Muscle of back (tissue), 13 donors: Measurements from ENCODE around the gene ZNF667. TPM values are rescaled to one million over a fixed set of nuclear protein-coding genes. Genes with fewer than 3 reads are reported as not detected.

ENCODE experiments used
- DNase-seq, 3 donors: peaks; one replicate each; pipeline versions ENCODE4 v3.0.0 to v3.0.0-alpha.2; 2013
- long read RNA-seq, 9 donors: transcript quantifications; one replicate each; lab custom pipeline, GENCODE V29; 2026
- polyA plus RNA-seq, 10 donors: library from polyadenylated mRNA; unstranded; fragments of 120-200 nt; gene quantifications; one replicate each; pipeline ENCODE4 v1.2.1, GENCODE V29; 2013; ENCODE audit not compliant: insufficient read length in 10 of 10

The ZNF667 gene
- 10 to 100 TPM in 6 of 10 donors, 1 to 10 TPM in 4; 6.6 to 16.7 (median 11.1) TPM for polyA plus RNA-seq
- long read RNA-seq, donor 1, partial matches to known transcripts: 11 of 12 reads
- long read RNA-seq, donor 1, other reads (novel, unspliced or antisense): 0 of 12 reads
- long read RNA-seq, donor 2: 0 reads
- long read RNA-seq, donor 3: 0 reads
- long read RNA-seq, donor 4, partial matches to known transcripts: 16 of 17 reads
- long read RNA-seq, donor 4, other reads (novel, unspliced or antisense): 0 of 17 reads
- long read RNA-seq, donor 5, partial matches to known transcripts: 17 of 21 reads
- long read RNA-seq, donor 5, other reads (novel, unspliced or antisense): 0 of 21 reads
- long read RNA-seq, donor 6, partial matches to known transcripts: 27 of 27 reads
- long read RNA-seq, donor 6, other reads (novel, unspliced or antisense): 0 of 27 reads
- long read RNA-seq, donor 7, partial matches to known transcripts: 0 of 1 reads
- long read RNA-seq, donor 7, other reads (novel, unspliced or antisense): 0 of 1 reads
- long read RNA-seq, donor 8, partial matches to known transcripts: 19 of 22 reads
- long read RNA-seq, donor 8, other reads (novel, unspliced or antisense): 0 of 22 reads
- long read RNA-seq, donor 9, partial matches to known transcripts: 0 of 1 reads
- long read RNA-seq, donor 9, other reads (novel, unspliced or antisense): 0 of 1 reads

DNA sequence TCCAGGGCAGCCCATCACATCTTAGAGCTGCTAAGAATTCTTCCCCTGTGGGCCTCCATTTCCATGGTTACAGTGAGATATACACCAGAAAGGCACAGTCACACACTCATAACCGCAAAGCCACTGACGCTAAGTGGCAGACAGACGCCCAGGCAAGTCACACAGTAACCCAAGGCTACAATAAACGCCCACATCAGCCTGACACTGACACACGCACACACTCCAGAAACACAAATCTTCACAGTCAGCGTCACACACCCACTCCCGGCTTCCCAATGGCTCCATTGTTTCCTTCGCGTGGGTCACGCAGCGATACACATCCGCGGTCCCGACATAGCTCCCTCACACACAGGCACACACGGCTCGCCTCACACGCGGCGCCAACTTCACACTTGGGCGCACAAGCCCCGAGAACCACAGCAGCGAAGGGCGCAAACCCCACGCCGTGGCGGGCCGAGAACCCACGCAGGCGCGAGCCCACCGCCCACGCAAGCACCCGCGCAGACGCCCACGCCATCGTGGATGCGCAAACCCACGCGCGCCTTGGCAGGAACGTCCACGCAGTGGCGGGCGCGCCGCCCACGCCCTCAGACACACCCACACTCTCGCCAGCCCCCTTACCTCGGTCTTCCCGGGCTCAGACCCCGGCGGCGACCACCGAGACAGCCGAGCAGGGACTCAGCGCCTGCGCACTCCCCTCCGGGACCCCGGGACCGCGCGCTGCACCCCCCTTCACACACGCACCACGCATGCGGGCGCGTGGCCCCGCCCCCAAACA, at the start of gene ZNF667:
TSS of gene ZNF667 (minus strand) at position 695 of the 778 bp plus-strand sequence. CDS start 14,975 bp downstream, outside the sequence.
- DNase-seq: peak; percentile 25 to 76 (median 29)

DNA sequence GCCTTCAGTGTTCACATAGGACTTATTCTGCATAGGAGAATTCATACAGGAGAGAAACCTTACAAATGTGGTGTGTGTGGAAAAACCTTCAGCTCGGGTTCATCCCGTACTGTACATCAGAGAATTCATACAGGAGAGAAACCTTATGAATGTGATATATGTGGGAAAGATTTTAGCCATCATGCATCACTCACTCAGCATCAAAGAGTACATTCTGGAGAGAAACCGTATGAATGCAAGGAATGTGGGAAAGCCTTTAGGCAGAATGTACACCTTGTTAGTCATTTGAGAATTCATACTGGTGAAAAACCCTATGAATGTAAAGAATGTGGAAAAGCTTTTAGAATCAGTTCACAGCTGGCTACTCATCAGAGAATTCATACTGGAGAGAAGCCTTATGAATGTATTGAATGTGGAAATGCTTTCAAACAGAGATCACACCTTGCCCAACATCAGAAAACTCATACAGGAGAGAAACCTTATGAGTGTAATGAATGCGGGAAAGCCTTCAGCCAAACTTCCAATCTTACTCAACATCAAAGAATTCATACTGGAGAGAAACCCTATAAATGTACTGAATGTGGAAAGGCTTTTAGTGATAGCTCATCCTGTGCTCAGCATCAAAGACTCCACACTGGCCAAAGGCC, 48.2 kb upstream of the ZNF667 start:
- no peak for DNase-seq

DNA sequence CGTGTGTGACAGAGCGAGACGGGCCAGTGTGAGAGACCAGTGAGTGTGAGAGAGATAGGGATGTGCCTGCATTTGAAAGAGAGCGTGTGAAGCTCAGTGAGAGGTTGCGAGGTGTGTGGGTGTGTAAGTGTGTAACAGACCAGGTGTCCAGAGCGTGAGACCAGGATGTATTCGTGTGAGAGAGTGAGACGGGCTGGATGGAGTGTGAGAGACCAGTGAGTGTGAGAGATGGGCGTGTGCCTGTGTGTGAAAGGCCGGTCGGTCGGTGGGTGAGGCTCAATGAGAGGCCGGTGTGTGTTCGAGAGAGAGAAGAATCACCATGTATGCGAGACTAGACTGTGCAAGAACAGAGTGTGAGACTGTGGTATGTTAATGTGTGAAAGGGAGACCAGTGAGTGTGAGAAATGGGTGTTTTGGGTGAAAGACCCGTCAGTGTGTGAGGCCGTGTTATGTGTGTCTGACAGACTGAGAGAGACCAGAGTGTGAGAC, 31.2 kb upstream of the ZNF667 start:
- DNase-seq: no peak

DNA sequence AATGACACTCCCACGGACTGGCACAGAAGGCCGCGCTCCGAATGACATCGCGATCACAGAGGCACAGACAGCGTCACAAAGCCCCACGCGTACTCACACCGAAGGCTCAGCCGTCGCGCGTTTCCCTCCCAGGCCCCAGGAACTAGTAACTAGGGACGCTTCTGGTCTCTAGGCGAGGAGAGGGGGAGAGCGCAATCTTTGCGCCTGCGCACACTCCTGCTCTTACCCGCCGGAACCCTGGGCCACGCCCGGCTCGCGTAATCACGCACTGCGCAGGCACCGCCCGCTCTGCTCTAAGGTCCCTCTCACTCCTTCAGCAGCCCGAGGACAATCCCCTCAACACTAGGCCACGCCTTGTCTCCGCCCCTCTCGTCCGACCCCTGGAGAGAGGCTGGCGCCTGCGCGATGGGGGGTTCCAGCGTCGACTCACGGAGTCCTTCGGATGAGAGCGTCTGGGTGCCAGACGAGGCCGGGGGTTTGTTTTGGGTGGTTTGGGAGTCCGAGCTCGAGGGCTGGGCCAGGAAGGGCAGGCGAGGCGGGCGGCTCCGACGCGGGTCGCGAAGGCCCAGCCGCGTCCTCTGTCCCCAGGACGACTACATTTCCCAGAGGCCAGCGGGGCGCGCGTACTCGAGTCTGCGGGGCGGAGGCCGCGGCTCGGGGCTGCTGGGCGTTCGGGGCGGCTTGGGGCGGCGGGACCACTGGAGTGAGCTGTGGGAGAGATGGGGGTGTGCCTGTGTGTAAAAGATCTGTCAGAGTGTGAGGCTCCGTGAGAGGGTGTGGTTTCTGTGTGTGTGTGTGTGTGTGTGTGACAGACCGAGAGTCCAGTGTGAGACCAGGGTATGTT, 30.5 kb upstream of the ZNF667 start, which contains the start of gene ZNF471:
TSS of gene ZNF471 (plus strand) at position 410 of the 844 bp plus-strand sequence. CDS start 3,717 bp downstream, outside the sequence.
- peak; percentile 98 to 100 (median 99) for DNase-seq

DNA sequence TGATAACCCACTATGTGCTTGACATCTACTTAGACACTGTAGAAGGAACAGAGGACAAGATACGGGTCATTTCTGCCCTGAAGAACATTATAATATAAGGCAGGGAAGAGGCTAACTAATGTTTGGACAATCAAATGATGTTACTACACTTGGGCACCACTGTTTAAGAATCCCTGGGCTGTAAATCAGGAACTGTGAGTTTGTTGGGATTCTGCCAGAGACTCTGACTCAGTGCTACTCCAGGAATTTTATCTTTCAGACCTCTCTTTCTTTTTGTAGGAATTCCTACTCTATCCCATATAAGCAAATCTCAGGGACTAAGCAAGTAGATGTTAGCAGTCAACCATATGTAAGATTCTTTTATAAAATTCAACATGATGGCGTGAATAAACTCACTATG, 27.4 kb upstream of the ZNF667 start:
- no peak for DNase-seq

DNA sequence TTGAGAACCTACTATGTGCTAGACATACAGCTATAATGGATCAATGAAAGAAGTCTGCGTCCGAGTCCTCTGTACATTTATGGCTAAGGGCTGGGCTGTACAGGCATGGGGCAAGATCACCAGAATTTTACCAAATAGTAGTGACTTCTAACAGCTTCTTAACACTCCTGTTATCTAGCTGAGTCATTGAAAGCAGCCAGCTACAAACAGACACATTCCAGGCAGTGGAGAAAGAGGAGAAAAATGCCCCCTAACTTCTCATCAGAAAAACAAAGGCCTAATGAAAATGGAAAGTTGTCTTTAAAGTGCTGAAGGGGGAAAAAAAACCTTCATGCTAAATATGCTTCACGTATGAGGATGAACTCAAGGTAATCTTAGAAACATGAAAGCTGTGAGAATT, 14.3 kb upstream of the ZNF667 start:
- no peak for DNase-seq

DNA sequence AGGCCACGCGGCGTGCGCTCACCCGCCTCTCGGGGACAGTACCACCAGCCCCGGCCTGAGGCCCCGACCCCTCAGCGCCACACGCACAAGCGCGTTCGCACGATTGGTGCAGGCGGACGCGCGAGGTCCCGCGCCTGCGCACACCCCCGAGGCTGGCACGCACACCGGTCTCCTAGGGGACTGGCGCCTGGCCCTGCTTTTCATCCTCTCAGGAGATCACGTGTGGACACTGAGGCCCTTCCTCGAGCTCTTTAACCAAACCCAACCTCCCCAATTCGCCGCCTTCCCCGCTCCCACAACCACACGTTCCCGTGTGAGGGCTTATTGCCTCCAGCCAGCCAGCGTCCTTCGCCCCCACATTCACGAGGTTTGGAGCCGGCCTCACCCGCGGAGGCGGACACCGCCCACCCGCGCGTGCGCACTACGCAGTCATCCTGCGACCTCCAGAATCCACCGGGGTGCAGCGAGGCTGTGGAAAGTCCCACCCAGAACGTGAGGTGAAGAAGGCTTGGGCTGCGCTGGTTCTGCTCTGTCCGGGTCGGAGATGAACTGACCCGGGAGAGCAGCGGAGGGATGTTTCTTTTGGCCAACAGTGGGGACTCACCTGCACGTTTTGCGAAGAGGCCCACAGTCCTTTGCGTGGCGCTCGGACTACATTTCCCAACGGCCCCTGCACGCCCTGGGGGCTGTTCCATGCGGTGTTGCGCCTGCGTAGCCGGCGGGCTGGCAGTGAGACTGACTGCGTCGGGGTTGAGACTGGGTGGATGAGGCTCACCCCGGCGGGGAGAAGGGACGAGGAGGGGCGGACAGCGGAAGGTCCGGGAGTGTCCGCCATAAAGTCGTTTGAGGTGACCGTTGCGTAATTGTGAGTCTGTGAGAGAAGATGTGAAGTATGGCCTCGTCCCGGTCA, 539 bp upstream of the ZNF667 start:
- DNase-seq: peak; percentile 93 to 99 (median 95)

DNA sequence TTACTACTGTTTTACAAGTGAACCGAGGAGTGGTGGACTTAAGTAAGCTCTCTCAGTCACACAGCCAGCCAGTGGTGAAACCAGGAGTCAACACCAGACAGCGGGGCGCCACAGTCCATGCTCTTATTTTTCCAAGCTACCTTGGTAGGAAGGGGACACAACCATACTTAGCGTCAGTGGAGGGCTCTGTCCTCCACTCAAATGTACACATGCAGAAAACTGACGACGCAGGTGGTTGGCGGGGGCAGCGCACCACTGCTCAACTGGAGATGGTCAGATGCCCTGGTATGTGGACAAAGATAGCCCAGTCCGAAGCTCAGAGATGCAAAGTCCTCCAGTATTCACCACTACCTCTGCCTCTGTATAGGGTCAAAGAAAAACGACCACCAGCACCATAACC, 1.1 kb downstream of the ZNF667 start:
- peak in 1 of 3 donors; percentile 15 for DNase-seq

DNA sequence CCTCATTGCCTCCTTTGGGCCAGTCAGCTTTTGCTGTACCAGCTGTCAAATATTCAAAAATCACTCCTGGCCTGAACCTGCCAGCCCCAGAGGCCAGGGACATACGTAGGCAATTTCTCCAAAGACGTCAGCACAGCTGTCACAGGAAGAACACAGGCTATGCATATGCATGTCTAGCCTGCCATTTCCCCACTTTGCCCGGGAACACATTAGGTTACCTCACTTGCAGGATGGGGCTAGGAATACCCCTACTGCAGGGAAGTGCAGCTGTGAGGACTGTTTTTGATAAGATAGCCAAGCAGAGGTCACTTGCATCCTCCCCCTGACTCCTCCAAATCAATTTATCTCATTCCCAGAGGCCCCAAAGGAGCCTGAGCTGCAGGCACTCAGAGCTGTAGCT, 2.8 kb downstream of the ZNF667 start:
- DNase-seq: no peak

DNA sequence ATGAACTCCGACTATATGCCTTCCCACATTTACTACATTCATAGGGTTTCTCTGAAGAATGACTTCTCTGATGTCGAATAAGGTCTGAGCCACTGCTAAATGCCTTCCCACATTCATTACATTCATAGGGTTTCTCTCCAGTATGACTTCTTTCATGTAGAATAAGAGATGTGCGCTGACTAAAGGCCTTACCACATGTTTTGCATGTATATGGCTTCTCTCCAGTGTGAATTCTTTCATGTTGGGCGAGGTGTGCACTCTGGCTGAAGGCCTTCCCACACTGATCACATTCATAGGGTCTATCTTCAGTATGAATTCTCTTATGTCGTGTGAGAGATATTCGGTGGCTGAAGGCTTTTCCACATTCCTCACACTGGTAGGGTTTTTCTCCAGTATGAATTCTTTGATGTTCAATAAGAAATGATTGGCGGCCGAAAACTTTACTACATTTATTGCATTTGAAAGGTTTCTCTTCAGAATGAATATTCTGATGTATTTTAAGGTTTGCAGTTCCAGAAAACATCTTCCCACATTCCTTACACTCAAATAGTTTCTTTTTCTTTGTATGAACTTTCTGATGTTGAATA, 35.8 kb downstream of the ZNF667 start:
- DNase-seq: no peak

DNA sequence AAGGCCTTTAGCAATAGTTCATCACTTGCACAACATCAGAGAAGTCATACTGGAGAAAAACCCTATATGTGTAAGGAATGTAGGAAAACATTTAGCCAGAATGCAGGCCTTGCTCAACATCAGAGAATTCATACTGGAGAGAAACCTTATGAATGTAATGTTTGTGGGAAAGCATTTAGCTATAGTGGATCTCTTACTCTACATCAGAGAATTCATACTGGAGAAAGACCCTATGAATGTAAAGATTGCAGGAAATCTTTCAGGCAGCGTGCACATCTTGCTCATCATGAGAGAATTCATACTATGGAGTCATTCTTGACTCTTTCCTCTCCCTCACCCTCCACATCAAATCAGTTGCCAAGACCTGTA, 53.2 kb downstream of the ZNF667 start:
- DNase-seq: no peak

DNA sequence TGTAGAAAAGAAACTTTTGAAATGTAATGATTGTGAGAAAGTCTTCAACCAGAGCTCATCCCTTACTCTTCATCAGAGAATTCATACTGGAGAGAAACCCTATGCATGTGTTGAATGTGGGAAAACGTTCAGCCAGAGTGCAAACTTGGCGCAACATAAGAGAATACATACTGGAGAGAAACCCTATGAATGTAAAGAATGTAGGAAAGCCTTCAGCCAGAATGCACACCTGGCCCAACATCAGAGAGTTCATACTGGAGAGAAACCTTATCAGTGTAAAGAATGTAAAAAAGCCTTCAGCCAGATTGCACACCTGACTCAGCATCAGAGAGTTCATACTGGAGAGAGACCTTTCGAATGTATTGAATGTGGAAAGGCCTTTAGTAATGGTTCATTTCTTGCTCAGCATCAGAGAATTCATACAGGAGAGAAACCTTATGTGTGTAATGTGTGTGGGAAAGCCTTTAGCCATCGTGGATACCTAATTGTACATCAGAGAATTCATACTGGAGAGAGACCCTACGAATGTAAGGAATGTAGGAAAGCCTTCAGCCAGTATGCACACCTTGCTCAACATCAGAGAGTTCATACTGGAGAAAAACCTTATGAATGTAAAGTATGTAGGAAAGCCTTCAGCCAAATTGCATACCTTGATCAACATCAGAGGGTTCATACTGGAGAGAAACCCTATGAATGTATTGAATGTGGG, 53.7 kb downstream of the ZNF667 start:
- DNase-seq: no peak

DNA sequence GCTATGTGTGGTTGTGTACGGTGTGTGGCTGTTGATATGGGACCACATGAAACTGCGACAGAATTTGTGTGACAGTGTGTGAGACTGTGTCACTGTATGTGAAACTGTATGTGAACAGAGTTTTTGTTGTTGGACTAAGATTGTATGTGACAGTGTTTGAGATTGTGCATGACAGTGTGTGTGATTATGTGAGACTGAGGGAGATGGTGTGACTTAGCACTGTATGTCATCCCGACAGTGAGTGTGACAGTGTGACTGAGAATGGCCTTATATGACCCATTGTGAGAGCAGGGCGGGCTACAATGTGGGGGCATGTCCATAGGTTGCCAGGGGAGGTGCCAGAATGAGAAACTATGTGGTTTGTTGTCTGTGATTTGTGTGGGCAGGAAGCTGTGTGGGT, 72.1 kb downstream of the ZNF667 start:
- DNase-seq: no peak

DNA sequence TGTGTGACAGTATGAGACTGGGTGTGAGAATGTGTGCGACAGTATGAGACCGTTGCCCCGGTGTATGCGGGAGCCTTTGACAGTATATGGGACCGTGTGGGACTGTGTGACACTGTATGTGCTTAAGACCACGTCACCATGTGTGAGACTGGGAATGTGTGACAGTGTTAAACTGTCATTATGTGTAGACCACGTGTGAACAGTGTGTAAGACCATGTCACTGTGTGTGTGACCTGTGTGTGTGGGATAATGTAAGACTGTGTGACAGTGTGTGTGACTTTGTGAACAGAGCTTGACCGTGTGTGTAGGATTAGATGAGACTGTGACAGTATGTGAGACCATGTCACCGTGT, 72.5 kb downstream of the ZNF667 start:
- DNase-seq: no peak

DNA sequence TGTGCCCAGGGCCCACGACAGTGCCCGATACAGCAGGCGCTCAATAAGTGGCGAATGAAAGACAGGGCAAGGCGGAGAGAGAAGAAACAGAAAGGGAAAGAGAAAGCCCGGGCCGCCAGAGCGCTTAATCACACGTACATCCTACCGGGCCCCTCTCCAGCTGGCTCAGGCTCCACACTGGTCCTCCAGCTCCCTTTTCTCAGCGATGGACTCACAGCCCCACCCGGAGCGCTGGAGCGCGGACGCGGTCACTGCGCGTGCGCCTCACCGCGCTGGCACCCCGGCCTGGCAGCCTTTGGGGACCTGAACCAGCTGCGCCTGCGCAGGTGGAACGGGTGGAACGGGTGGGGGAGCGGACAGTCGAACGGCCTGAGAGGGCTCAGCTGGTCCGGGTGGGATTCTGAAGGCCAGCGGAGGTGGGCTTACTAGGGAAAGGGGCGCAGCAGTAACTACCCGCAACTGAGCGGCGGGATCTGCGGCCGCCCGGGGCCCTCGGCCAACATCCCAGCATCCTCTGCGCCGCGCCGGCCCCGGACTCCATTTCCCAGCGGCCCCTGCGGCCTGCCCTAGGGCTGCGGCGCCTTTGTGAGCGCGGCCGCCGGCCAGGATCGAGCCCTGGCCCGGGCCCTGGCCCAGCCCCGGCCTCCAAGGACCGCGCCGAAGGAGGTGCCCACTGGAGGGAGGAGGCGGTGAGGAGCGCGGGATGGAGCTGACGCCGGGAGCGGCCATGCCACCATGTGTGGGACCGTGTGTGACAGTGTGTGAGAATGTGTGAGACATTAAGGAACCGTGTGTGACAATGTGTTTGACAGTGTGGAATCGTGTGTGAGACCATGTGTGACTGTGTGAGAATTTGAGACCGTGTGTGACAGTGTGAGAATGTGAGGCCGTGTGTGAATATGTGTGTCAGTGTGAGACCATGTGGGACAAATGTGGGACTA, 73.1 kb downstream of the ZNF667 start, which contains the start of gene ZNF583:
TSS of gene ZNF583 (plus strand) at position 569 of the 941 bp plus-strand sequence. CDS start 2,783 bp downstream, outside the sequence.
- DNase-seq: peak; percentile 96 to 99 (median 99)

DNA sequence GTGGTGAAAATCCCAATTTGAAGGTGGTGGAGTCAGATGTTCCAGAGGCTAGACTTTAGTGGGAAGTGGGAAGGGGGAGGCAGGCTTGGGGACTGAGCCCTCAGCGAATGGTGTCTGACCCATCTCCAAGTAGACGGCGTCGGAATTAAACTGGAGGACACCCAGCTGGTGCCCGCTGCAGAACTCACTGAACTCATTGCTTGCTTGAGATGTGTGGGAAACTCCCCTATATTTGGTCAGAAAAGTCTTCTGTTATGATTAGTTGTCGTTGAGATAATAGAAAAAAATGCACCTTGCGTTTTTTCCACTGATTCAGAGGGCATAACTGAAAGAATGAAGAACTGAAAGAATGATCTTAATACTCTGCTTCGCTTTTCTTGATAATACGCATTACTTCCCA, 73.9 kb downstream of the ZNF667 start:
- DNase-seq: no peak

DNA sequence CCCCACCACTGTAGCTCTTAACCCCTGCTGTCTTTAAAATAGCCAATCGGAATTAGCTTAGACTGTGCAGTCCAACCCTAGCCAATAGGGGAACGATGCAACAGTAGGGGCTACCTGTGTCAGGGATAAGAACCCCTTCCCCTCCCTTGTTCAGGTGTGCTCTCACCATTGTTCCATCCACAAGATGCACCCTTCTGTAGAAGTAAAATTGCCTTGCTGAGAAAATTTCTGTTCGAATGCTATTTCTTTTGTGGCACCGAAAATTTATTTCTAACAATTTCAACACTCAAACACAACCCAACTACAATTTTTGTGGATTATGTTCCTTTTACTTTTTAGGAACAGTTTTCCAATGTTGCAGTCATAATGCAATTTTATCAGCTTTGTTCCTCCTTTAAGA, 76.7 kb downstream of the ZNF667 start:
- no peak for DNase-seq
